HepG2 (cell line): Measurements from ENCODE around the gene LOXL4. TPM values are rescaled to one million over a fixed set of nuclear protein-coding genes. Genes with fewer than 3 reads are reported as not detected.
A peak's percentile ranks its signal among the peaks of the same experiment; 100 is the strongest.

ENCODE experiments used
- ARNTL ChIP-seq: sonication (generic); formaldehyde crosslinking; IDR thresholded peaks from 2 replicates; pipeline ENCODE4 v1.4.0; 2020; ENCODE audit warnings: mild to moderate bottlenecking, missing genetic modification reagents
- FOXK1 ChIP-seq: sonication (generic); formaldehyde crosslinking; IDR thresholded peaks from 2 replicates; pipeline ENCODE4 v1.4.0; 2020; ENCODE audit warnings: low read depth, missing genetic modification reagents, borderline replicate concordance
- HDAC1 ChIP-seq: sonication (generic); formaldehyde crosslinking; IDR thresholded peaks from 2 replicates; pipeline ENCODE4 v1.5.1; 2020; ENCODE audit warnings: mild to moderate bottlenecking, missing genetic modification reagents
- LRRFIP1 ChIP-seq: sonication (generic); formaldehyde crosslinking; conservative IDR thresholded peaks from 2 replicates; pipeline ENCODE4 v1.4.0; 2020; ENCODE audit warnings: missing genetic modification reagents
- MIXL1 ChIP-seq: IDR thresholded peaks from 2 replicates; pipeline ENCODE4 v1.6.1; 2016
- MYC ChIP-seq: sonication (generic); formaldehyde crosslinking; IDR thresholded peaks from 2 replicates; pipeline ENCODE4 v1.9.0; 2021; ENCODE audit warnings: missing genetic modification reagents, borderline replicate concordance
- NFRKB ChIP-seq: fragments of 450-650 bp; IDR thresholded peaks from 2 replicates; pipeline ENCODE4 v1.6.1; 2017
- NFYB ChIP-seq: sonication (generic); formaldehyde crosslinking; IDR thresholded peaks from 2 replicates; pipeline ENCODE4 v1.4.0; 2020; ENCODE audit warnings: missing genetic modification reagents
- POLR2A ChIP-seq, 2 experiments: IDR thresholded peaks; 2 replicates each; pipeline ENCODE4 v1.6.1; 2011; ENCODE audit warnings: low read depth in 2 of 2, low read length in 2 of 2, mild to moderate bottlenecking in 1 of 2, moderate library complexity in 1 of 2; ENCODE audit not compliant: insufficient read depth in 1 of 2
- RXRB ChIP-seq: IDR thresholded peaks from 2 replicates; pipeline ENCODE4 v1.6.1; 2016; ENCODE audit warnings: borderline replicate concordance, missing genetic modification reagents, missing compliant biosample characterization
- SMYD3 ChIP-seq: sonication (generic); formaldehyde crosslinking; IDR thresholded peaks from 2 replicates; pipeline ENCODE4 v1.8.1; 2023; ENCODE audit warnings: mild to moderate bottlenecking, missing genetic modification reagents
- TBL1XR1 ChIP-seq: fragments of 150-350 bp; IDR thresholded peaks from 2 replicates; pipeline ENCODE4 v1.6.1; 2014; ENCODE audit warnings: borderline replicate concordance, low read length; ENCODE audit not compliant: partially characterized antibody
- ZC3H13 ChIP-seq: sonication (generic); formaldehyde crosslinking; IDR thresholded peaks from 2 replicates; pipeline ENCODE4 v1.8.1; 2023; ENCODE audit warnings: mild to moderate bottlenecking, missing genetic modification reagents, moderate library complexity
- ZNF225 ChIP-seq: sonication (generic); formaldehyde crosslinking; IDR thresholded peaks from 2 replicates; pipeline ENCODE4 v1.4.0; 2020; ENCODE audit warnings: mild to moderate bottlenecking, missing genetic modification reagents
- ZNF367 ChIP-seq: sonication (generic); formaldehyde crosslinking; IDR thresholded peaks from 2 replicates; pipeline ENCODE4 v1.4.0; 2020; ENCODE audit warnings: missing genetic modification reagents, borderline replicate concordance
- ZNF441 ChIP-seq: sonication (generic); formaldehyde crosslinking; IDR thresholded peaks from 2 replicates; pipeline ENCODE4 v1.7.0; 2021; ENCODE audit warnings: missing genetic modification reagents, borderline replicate concordance
- ZNF552 ChIP-seq: sonication (generic); formaldehyde crosslinking; IDR thresholded peaks from 2 replicates; pipeline ENCODE4 v1.9.0; 2022; ENCODE audit warnings: missing genetic modification reagents, mild to moderate bottlenecking, borderline replicate concordance
- ZNF607 ChIP-seq: sonication (generic); formaldehyde crosslinking; IDR thresholded peaks from 2 replicates; pipeline ENCODE4 v1.5.1; 2020; ENCODE audit warnings: missing genetic modification reagents, mild to moderate bottlenecking, borderline replicate concordance
- ZNF776 ChIP-seq: sonication (generic); formaldehyde crosslinking; IDR thresholded peaks from 2 replicates; pipeline ENCODE4 v1.4.0; 2020; ENCODE audit warnings: mild to moderate bottlenecking, missing genetic modification reagents
- polyA plus RNA-seq, 8 experiments: library from polyadenylated mRNA; depleted of rRNA in 3 of 8; stranded (reverse) in 7 of 8; unstranded in 1 of 8; fragments of >200 nt; fragmentation: Illumina TruSeq in 4 of 8; extraction: Trizol in 4 of 8; gene quantifications; 2 replicates each; pipeline versions ENCODE4 v1.2.1 to v1.2.3, GENCODE V29; 2011 to 2016; ENCODE audit warnings: low read depth in 4 of 8, missing spikeins in 1 of 8, mixed read lengths in 1 of 8; ENCODE audit not compliant: insufficient read depth in 1 of 8
- total RNA-seq, 5 experiments: library from RNA; depleted of rRNA; stranded (reverse); fragments of >200 nt; fragmentation: Illumina TruSeq; extraction: Trizol; gene quantifications; 2 replicates each; pipeline ENCODE4 v1.2.3, GENCODE V29; 2016; ENCODE audit warnings: low read depth in 1 of 5
- TF ChIP-seq, protein P1 (sequence below): sonication (generic); formaldehyde crosslinking; IDR thresholded peaks from 2 replicates; pipeline ENCODE4 v1.4.0; 2020; ENCODE audit warnings: missing genetic modification reagents, mild to moderate bottlenecking, borderline replicate concordance
- TF ChIP-seq, protein P2 (sequence below): IDR thresholded peaks from 2 replicates; pipeline ENCODE4 v1.6.1; 2016; ENCODE audit warnings: mild to moderate bottlenecking
- TF ChIP-seq, protein P3 (sequence below): sonication (generic); formaldehyde crosslinking; IDR thresholded peaks from 2 replicates; pipeline ENCODE4 v1.8.1; 2023; ENCODE audit warnings: missing genetic modification reagents, inconsistent platforms, borderline replicate concordance
- TF ChIP-seq, protein P4 (sequence below): sonication (generic); formaldehyde crosslinking; IDR thresholded peaks from 2 replicates; pipeline ENCODE4 v1.8.0; 2022; ENCODE audit warnings: mild to moderate bottlenecking, missing genetic modification reagents; ENCODE audit not compliant: insufficient replicate concordance

Gene LOXL4
- total and polyA plus RNA-seq, 2 of the 13 experiments (the other 11 are each of a cell fraction or from before 2014, with no cell fraction given), result 8.8 to 21.1 TPM

DNA sequence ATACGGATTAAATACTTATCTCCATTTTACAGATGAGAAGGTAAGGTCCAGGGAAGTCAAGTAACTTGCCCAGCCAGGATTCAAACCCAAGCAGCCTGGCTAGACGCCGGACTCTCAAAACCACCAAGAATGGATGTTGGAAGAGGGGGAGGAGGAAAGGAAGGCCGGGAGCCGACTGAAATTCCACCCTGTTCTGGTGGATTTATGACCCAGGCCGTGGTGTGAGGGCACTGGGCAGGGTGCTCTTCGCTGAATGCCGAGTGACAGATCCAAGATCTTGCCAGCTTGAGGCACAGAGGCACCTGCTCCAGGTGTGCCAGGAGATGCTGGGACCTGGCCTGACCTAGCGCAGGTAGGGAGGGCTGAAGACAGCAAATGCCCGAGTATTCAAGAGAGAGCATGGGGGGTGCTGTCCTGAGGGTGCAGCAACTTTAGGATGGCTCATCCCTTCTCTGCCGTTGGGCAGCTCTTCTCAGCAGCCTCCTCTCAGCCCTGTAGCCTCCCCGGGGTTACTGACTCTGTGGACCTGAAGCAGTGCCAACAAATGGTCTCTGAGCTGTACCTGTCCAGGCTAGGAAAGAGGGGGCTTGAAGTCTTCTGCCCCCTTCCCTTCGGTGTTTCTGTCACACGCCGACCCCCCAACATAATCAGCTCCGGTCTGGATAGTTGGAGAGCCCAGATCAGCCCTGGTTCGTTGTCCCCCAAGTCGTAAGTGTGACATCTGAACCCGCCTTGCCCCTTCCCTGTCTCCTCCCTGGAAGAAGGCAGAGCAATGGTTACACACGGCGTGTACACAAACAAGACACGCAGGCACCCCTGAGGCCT, 713 bp downstream of the LOXL4 start (continued):
- TF ChIP-seq ZNF441 (CRISPR knock-in tag) (no peak), ZNF776 (no peak), NFRKB (no peak), FOXK1 (CRISPR knock-in tag) (no peak), TBL1XR1 (no peak), ARNTL (CRISPR knock-in tag) (0 out of 2 replicates have a peak, but pooled peaks have one; percentile 43), POLR2A (IDR thresholded peaks at IDR 0.05; ENCODE audit: insufficient read depth in 1 of 2, low read depth in 2 of 2, low read length in 2 of 2) (no peak), LRRFIP1 (CRISPR knock-in tag) (no peak), ZNF225 (CRISPR knock-in tag) (no peak), MYC (CRISPR knock-in tag) (no peak; the same call in 1 of the 2 replicates), HDAC1 (CRISPR knock-in tag) (0 out of 2 replicates have a peak, but pooled peaks have one; percentile 22), SMYD3 (CRISPR knock-in tag) (no peak), ZC3H13 (CRISPR knock-in tag) (no peak), RXRB (CRISPR knock-in tag) (no peak), MIXL1 (CRISPR knock-in tag) (no peak), ZNF607 (CRISPR knock-in tag) (no peak), ZNF552 (CRISPR knock-in tag) (no peak), ZNF367 (CRISPR knock-in tag) (no peak), NFYB (CRISPR knock-in tag) (no peak)
- TF ChIP-seq, protein P1, sequence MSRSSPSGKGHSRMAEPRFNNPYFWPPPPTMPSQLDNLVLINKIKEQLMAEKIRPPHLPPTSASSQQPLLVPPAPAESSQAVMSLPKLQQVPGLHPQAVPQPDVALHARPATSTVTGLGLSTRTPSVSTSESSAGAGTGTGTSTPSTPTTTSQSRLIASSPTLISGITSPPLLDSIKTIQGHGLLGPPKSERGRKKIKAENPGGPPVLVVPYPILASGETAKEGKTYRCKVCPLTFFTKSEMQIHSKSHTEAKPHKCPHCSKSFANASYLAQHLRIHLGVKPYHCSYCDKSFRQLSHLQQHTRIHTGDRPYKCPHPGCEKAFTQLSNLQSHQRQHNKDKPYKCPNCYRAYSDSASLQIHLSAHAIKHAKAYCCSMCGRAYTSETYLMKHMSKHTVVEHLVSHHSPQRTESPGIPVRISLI (CRISPR knock-in tag), result 0 out of 2 replicates have a peak, but pooled peaks have one; percentile 13
- TF ChIP-seq, protein P2, sequence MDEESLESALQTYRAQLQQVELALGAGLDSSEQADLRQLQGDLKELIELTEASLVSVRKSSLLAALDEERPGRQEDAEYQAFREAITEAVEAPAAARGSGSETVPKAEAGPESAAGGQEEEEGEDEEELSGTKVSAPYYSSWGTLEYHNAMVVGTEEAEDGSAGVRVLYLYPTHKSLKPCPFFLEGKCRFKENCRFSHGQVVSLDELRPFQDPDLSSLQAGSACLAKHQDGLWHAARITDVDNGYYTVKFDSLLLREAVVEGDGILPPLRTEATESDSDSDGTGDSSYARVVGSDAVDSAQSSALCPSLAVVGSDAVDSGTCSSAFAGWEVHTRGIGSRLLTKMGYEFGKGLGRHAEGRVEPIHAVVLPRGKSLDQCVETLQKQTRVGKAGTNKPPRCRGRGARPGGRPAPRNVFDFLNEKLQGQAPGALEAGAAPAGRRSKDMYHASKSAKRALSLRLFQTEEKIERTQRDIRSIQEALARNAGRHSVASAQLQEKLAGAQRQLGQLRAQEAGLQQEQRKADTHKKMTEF (CRISPR knock-in tag), result no peak
- TF ChIP-seq, protein P3, sequence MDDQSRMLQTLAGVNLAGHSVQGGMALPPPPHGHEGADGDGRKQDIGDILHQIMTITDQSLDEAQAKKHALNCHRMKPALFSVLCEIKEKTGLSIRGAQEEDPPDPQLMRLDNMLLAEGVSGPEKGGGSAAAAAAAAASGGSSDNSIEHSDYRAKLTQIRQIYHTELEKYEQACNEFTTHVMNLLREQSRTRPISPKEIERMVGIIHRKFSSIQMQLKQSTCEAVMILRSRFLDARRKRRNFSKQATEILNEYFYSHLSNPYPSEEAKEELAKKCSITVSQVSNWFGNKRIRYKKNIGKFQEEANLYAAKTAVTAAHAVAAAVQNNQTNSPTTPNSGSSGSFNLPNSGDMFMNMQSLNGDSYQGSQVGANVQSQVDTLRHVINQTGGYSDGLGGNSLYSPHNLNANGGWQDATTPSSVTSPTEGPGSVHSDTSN (CRISPR knock-in tag), result no peak
- TF ChIP-seq, protein P4, sequence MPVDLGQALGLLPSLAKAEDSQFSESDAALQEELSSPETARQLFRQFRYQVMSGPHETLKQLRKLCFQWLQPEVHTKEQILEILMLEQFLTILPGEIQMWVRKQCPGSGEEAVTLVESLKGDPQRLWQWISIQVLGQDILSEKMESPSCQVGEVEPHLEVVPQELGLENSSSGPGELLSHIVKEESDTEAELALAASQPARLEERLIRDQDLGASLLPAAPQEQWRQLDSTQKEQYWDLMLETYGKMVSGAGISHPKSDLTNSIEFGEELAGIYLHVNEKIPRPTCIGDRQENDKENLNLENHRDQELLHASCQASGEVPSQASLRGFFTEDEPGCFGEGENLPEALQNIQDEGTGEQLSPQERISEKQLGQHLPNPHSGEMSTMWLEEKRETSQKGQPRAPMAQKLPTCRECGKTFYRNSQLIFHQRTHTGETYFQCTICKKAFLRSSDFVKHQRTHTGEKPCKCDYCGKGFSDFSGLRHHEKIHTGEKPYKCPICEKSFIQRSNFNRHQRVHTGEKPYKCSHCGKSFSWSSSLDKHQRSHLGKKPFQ (CRISPR knock-in tag), result no peak
